Measurements from ENCODE around the gene BBIP1.
"Not testable (repeated sequence)": the region's sequence is repeated elsewhere in the genome, so short reads cannot be mapped to it uniquely, and the experiment has no call there.

BBIP1 gene

DNA sequence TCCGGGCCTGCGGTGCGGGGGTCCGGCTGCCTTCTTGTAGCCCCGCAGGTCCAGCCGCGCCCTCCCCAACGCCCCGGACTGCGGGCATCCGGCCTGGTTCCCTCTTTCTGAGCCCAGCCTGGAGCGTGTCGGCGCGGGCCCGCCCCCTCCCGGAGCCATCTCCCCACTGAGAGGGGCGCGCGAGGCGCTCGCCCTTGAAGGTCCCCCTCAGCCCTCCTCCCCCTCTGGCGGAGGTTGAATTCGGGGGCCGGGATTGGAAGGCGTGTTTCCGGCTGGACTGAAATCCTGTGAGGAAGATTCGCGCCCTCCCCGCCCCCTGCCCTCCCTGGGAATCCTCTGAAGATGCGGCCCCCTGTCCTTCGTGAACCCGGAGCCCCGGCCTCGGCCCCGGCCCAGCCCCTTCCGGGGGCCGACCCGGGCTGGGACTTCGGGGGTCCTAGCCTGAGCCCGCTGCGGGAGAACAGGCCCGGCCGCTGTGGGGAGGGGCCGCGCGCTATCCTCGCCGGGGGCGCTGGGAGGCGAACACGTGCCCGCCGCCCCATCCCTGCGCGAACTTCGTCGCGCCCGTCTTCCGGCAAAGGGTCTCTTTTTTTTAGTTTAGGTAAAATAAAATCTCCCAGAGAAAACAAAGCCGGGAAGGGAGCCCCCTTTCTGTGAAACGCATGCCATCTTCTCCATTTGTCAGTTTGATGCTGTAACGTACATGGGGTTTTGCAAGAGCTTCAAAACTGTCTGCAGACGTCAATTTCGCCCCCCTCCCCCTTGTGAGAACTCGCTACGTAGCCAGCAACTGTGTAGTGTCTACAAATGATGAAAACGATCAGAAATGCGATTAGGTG is 46.6 kb downstream of the BBIP1 start:
- in situ Hi-C loops (cut with MboI; ENCODE audit: low pct_unique_long_range_greater_than_20kb, low sequenced_read_pairs, unreplicated experiment) = loop anchor here (10.0 kb wide), 1 partner anchor 68 kb away; no protein-coding TSS in a partner anchor

DNA sequence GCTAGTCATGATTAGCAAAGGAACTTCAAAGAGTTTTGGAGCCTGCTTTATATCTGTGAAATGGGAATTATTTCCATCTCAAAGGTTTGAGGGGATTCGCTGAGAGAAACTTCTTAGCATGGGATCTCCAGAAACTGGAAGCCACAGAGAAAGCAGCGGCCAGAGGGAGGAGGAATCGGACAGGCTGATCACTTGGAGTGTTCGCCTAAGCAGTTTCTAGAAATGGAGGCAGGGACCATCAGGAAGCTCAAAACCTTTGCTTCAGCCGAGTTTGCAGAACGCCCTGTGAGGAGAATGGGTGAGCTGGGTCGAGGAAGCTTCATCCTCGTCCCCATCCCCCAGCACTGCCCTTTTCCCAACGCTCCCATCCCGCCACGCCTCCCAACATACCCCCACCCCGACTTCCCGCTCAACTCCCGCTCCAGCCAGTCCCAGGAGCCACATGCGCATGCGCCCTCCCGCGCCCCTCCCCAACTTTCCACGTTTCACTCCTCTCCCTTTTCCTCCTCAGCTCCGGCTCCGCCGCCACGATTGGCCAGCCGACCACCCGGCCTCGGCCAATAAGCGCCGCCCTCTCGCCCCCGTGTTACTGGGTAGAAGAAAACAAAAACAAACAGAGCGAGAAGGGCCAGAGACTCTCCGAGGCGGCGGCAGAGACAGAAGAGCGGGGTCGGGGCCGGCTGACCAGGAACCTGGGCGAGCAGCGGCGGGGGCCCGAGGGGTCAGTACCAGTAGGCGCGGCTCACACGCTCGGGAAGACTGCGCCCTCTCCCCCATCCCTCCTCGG is 47.5 kb downstream of the BBIP1 start, which contains the start of gene PDCD4:
PDCD4 (plus strand) TSS at position 631 of the 787 bp plus-strand sequence. CDS start 4,100 bp downstream, outside the sequence.
- in situ Hi-C loops (cut with MboI; ENCODE audit: low pct_unique_long_range_greater_than_20kb, low sequenced_read_pairs, unreplicated experiment) = loop anchor here (10.0 kb wide), 1 partner anchor 67 kb away; no protein-coding TSS in a partner anchor
- TF ChIP-seq, protein P1, sequence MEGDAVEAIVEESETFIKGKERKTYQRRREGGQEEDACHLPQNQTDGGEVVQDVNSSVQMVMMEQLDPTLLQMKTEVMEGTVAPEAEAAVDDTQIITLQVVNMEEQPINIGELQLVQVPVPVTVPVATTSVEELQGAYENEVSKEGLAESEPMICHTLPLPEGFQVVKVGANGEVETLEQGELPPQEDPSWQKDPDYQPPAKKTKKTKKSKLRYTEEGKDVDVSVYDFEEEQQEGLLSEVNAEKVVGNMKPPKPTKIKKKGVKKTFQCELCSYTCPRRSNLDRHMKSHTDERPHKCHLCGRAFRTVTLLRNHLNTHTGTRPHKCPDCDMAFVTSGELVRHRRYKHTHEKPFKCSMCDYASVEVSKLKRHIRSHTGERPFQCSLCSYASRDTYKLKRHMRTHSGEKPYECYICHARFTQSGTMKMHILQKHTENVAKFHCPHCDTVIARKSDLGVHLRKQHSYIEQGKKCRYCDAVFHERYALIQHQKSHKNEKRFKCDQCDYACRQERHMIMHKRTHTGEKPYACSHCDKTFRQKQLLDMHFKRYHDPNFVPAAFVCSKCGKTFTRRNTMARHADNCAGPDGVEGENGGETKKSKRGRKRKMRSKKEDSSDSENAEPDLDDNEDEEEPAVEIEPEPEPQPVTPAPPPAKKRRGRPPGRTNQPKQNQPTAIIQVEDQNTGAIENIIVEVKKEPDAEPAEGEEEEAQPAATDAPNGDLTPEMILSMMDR (IDR thresholded peaks at IDR 0.05; ENCODE audit: extremely low read depth, insufficient read depth, missing control alignments) = no peak
- DNase-seq (ENCODE audit: low spot score) = peak; percentile 86

More for the DNA sequence above, 46.6 kb downstream of the BBIP1 start:
- TF ChIP-seq, protein P1 (IDR thresholded peaks at IDR 0.05; ENCODE audit: extremely low read depth, insufficient read depth, missing control alignments) = peak; percentile 31
- DNase-seq (ENCODE audit: low spot score) = peak; percentile 48

DNA sequence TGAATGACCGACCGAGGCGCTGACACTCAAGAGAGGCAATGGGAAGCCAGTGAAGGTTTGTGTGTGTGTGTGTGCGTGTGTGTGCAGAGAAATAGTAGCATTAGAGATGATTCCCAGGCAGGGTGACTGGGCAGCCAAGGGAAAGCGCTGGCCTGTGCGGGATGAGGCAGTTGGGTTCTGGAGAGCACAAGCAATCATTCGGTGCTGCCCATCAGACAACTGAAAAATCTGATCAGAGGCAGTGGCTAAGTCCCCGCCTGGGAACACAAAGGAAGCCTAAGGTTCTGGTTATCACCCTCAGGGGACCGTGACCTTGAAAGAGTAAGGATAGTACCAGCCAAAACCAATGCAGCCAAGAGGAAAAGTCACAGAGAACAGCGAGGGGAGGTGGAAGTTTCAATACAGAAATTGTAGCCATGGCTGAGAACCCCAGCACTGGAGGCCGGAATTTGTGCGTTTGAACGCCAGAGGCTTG is 48.1 kb downstream of the BBIP1 start:
- in situ Hi-C loops (cut with MboI; ENCODE audit: low pct_unique_long_range_greater_than_20kb, low sequenced_read_pairs, unreplicated experiment) = loop anchor here (10.0 kb wide), 1 partner anchor 66 kb away; no protein-coding TSS in a partner anchor
- TF ChIP-seq, protein P1 (IDR thresholded peaks at IDR 0.05; ENCODE audit: extremely low read depth, insufficient read depth, missing control alignments) = no peak
- no peak for DNase-seq (ENCODE audit: low spot score)

DNA sequence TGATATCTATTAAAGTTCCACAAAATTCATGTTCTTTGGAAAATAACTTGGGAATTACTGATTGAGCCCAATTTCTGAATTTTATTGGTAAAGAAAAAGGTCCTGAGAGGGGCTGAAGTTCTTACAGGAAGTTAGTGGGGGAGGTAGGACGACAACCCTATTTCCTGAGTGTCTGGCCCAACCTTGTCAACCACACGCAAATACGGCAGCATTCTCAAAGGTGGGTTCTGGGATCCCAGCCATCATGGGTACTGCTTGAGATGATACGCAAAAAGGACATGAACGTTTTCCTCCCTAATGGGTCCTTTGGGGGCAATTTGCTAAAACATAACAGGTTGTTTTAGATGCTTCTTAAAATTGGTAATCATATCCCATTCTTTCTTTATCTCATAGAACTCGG is 50.0 kb downstream of the BBIP1 start:
- no peak for DNase-seq (ENCODE audit: low spot score)
- TF ChIP-seq, protein P1 (IDR thresholded peaks at IDR 0.05; ENCODE audit: extremely low read depth, insufficient read depth, missing control alignments) = no peak
- in situ Hi-C loops (cut with MboI; ENCODE audit: low pct_unique_long_range_greater_than_20kb, low sequenced_read_pairs, unreplicated experiment) = no loop called here

DNA sequence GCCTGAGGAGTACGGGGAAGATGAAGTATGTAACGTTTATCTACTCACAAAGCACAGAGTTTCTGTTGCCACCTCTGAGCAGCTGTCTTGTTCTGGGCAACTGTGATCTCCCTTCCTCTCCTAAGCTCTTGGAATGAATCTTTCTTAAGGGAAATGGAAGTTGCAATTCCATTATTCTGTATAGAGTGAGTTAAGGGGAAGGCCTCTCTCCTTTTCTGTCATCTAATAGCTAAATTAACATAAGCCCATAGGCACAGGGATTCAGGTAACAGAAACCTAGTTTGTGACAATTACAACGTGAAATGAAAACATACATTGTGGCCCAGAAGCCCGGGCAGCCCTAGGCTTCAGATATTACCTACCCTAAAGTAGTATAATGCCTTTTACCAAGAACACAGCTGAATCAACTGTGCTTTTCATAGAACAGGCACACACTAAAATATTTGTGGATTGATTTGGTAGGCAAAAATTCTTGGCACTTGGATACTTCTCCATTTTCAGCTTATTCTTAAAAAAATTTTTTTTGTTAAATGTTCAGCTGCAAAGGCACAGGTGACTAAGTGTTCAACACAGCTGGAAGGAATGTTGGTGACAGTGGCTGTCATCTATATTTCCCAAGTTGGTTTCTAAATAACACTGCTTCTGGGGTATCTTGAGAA is 51.0 kb downstream of the BBIP1 start:
- no peak for DNase-seq (ENCODE audit: low spot score)
- in situ Hi-C loops (cut with MboI; ENCODE audit: low pct_unique_long_range_greater_than_20kb, low sequenced_read_pairs, unreplicated experiment) = no loop called here
- TF ChIP-seq, protein P1 (IDR thresholded peaks at IDR 0.05; ENCODE audit: extremely low read depth, insufficient read depth, missing control alignments) = no peak

DNA sequence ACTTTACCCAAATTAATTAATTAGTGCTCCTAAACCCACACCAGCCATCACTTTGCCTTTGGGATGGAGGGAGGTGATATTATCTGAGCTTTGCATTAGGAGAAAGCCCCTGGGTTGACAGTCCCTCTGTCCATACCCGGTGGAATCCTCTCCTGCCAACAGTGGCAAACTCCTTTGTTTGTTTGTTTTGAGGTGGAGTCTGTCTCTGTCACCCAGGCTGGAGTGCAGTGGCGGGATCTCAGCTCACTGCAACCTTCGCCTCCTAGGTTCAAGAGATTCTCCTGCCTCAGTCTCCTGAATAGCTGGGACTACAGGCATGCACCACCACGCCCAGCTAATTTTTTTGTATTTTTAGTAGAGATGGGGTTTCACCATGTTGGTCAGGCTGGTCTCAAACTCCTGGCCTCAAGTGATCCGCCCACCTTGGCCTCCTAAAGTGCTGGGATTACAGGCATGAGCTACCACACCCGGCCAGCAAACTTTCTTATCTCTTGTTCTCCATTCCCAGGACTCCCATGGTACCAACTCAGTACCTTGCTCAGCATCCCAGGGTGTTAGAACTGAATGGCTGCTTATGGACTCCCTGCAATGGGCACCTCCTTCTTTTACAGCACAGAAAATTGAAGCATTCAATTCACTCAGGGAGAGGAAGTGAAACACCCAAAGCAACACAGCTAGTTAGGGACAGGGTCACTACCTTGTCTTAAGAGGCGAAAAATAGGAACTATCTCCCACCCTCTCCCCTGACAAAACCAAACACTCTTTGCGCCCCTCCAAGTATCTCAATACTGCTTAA is 51.8 kb downstream of the BBIP1 start:
- not testable (repeated sequence) for DNase-seq (ENCODE audit: low spot score)

More for the DNA sequence above, 51.8 kb downstream of the BBIP1 start:
- in situ Hi-C loops (cut with MboI; ENCODE audit: low pct_unique_long_range_greater_than_20kb, low sequenced_read_pairs, unreplicated experiment) = not testable (repeated sequence)

Measured in GM13977 (cell line).